NCI-H526 treated with DMSO at 0.1 percent for 48 hours (cell line): ENCODE data around the gene RPL5.
"Not testable (repeated sequence)": the region's sequence is repeated elsewhere in the genome, so short reads cannot be mapped to it uniquely, and the experiment has no call there.

Experiments used
- DNase-seq: peaks from one replicate; lab custom pipeline; 2025; lab: John Stamatoyannopoulos, UW

The RPL5 gene

GRCh38 chr1:92831762-92832536 lies at the start of gene RPL5:
Gene RPL5, plus strand, starts transcription at chr1:92832040. Its CDS starts 75 bp downstream, at chr1:92832115.
- DNase-seq = peak; percentile 92

DNA sequence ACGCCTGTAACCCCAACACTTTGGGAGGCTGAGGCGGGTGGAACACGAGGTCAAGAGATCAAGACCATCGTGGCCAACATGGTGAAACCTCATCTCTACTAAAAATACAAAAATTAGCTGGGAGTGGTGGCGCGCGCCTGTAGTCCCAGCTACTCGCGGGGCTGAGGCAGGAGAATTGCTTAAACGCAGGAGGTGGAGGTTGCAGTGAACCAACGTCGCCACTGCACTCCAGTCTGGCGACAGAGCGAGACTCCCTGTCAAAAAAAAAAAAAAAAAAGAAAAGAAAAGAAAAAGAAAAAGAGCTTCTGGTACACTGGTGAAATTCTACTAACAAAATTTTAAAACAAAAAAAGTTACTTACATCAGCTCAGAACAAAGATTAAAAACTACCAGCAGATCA lies 48.3 kb upstream of the RPL5 start:
- DNase-seq = not testable (repeated sequence)

DNA sequence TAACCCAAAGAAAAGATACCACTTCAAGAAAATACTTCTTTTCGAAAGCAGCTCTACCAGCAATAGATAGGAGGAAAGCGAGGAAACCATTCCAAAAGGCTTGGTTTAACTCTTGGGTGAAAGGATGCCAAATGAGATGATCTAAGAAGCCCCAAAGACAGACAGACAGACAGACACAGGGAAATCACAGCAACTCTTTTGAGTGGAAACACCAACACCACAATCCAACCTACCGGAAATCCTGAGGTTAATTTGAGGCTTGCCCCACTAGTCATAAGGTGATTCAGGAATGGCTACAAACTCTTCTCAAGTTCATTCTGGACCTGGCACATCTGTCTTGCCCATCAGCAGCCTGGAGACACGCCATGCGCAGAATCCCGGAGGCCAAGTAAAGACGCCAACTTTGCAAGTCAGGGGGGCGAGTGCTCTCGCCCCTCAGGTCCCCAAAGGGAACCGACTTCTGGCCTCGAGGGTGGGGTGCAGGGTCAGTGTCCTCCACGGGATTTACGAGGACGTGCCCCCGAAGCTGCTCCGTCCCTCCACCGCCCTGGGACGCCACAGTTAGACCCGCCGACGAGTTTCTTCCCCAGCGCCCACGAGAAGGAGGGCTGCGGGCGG lies 47.7 kb upstream of the RPL5 start:
- no peak for DNase-seq

DNA sequence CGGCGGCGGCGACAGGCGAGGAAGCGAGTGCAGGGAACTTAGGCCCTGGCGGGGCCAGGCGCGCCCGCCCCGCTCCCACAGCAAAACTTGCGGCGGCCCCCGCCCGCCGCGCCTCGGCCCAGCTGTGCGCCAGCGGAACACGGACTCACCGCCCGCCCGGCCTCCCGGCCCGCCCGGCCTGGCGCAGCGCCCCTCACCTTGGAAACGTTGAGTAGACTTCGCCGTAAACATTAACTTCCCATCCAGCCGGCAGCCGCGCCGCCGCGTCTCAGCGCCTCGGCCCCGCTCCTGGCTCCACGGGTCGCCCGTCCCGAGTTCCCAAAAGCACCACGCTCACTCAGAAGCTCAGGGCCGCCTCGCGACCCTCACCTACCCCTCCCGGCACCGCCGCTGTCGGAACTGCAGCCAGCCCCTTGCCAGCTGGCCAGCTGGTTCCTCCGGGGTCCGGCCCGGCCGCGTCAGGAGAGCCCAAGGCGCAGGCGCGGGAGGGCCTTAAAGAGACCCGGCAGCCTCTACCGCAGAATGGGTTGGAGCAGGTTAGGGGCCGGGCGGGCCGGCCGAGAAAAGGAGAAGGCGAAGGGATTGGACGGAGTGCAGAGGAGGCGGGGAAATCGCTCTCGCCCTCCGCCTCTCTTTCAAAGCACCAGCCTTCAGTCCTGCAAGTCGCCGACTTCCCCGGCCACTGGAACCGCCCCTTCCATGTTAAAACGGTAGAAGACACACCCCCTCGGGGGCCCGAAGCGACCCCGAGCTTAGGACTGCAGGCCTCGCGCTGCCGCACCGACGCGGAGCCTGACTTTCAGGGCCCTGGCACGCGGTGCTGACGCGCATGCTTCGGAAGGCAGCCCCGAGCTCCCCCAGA lies 47.0 kb upstream of the RPL5 start, which contains the start of gene EVI5:
TSS of gene EVI5 (minus strand) at position 470 of the 862 bp plus-strand sequence. CDS start 48,562 bp downstream, outside the sequence.
- peak; percentile 96 for DNase-seq

- no peak for DNase-seq
Observed at GRCh38 chr1:92786111-92786901, 45.5 kb upstream of the RPL5 start.

DNA sequence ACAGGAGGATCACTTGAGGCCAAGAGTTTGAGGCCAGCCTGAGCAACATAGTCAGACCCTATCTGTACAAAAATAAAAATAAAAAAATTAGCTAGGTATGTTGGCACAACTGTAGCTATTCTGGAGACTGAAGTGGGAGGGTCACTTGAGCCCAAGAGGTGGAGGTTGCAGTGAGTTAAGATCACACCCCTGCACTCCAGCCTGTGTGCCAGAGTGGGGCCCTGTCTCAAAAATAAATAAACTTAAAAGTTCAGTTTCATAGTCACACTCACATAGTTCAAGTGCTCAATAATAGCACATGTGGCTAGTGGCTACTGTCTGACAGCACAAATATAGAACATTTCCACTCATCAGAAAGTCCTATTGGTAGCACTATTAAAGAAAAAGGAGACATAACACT lies 41.8 kb upstream of the RPL5 start:
- DNase-seq = no peak

DNA sequence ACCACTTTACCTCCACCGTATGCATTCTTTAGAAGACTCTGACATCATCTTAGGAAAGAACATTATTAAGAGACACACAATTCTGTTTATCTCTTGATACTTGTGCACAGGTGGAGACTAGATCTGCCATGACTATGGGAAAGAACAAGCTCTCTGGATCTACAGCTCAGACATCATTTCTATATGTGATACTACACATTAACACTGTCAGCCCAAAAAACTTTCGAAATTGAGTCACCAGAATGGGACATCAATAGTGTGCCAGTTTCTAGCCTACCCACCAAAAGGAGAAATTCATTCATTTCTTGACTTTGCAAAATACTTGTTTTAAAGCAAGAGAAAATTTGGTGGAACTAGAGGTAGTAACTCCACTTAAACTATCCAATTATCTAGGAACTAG lies 41.0 kb upstream of the RPL5 start:
- DNase-seq = no peak

DNA sequence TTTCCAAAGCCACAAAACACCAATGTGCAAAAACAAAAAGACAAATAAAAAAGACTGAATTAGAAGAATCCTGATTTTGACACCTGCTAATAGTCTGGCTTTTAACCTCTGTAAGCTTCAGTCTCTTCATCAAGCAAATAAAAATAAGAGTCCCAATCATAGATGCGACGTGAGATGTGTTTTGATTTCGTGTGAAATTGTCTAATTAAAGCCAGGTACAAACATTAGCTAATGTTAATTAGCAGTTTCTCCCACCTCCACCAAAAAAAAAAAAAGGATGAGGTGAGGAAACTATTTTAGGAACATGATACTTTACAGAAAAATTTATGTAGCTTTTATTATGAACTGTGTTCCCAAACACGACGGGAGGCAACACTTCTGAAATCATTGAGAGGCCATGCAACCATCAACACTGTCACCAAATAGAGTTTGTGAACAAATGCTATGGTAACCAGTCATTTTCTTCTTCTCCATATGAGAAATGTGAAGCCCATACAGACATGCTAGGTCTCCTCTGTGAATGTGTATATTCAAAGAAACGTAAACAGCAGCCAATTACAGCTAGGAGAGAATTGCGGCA lies 40.3 kb upstream of the RPL5 start:
- DNase-seq = no peak

GRCh38 chr1:92792340-92792782 lies 39.5 kb upstream of the RPL5 start:
- DNase-seq = no peak

GRCh38 chr1:92795166-92795565 lies 36.7 kb upstream of the RPL5 start:
- DNase-seq = no peak

DNA sequence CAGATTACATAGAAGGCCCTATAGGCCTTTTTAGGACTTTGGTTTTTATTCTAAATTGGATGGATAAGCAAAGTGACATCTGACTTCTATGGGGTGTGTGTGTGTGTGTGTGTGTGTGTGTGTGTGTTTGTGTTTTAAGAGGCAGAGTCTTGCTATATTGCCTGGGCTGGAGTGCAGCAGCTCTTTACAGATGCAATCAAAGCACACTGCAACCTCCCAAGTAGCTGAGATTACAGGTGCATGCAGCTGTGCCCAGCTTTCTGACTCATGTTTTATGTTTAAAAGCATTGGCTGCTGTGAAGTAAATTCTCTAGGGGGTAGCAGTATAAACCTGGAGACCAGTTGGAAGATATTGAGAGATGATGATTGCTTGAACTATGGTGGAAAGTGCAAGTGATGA lies 34.5 kb upstream of the RPL5 start:
- DNase-seq = no peak

- no peak for DNase-seq
Observed at GRCh38 chr1:92797961-92798360, 33.9 kb upstream of the RPL5 start.

GRCh38 chr1:92803140-92803887 lies 28.5 kb upstream of the RPL5 start:
- no peak for DNase-seq

DNA sequence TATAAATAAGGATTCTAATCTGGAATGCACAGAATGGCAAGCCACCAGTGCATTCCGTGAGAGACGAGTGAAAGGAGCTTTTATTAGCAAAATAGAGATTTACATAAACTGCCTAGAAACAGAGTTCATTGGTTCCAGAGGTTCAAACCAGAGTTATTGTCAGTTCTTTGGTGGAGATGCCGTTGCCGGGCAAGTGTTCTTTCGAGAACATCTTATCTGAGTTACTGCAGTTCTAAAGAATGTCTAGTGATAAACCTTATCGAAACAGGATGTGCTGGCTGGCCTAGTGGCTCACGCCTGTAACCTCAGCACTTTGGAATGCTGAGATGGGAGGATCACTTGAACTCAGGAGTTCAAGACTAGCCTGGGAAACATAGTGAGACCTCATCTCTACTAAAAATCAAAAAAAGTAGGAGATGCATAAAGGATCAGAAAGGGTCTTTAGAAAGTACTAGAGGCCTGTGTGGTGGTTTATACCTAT lies 27.1 kb upstream of the RPL5 start:
- DNase-seq = peak; percentile 76

DNA sequence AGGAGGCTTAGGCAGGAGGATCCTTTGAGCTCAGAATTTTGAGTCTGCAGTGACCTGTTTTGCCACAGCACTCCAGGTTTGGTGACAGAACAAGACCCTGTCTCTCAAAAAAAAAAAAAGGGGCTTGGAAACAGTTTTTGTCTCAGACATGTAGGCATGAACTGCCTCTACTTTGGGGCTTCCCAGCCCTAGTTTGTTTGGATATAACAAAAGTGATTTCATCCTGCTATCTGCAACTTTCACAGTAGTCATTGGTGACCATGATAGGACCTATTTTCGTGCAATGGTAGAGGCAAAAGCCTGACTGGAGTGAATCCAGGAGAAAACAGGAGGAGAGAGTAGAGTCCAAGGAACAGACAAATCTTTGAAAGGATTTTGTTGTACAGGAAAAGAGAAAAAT lies 26.6 kb upstream of the RPL5 start:
- DNase-seq = no peak

DNA sequence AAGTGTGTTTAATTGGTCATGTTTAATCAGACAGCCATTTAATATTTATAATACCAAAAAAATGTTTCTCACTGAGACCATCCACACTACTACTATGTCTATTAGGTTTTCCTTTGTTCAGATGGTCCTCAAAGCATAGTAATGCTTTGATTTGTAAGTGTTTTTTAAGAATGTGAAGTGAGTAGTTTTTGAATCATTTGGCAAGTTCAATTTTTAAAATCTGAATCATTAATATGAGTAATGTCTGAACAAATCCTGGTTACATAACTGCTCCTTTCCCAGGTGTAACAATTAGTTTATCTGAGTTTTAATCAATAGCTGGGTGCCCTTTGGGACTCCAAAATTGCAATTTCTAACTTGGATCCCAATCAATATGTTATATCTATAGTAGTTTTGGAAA lies 23.5 kb upstream of the RPL5 start:
- no peak for DNase-seq

GRCh38 chr1:92816732-92817131 lies 15.1 kb upstream of the RPL5 start:
- no peak for DNase-seq

GRCh38 chr1:92817137-92817697 lies 14.6 kb upstream of the RPL5 start:
- DNase-seq = no peak

- DNase-seq = no peak
Observed at GRCh38 chr1:92817986-92818764, 13.7 kb upstream of the RPL5 start.
